HG02981 (cell line): Measurements from ENCODE around the gene RADIL.

Experiments
- ATAC-seq: cut with Tn5 transposase; IDR thresholded peaks from one replicate; pipeline ENCODE4 v1.9.1; 2021; ENCODE audit warnings: mild to moderate bottlenecking, moderate library complexity; ENCODE audit not compliant: unreplicated experiment

The RADIL gene

GRCh38 chr7:4832711-4833110 is 50.8 kb downstream of the RADIL start:
- ATAC-seq: no peak

- no peak for ATAC-seq
Measured at GRCh38 chr7:4831723-4832495, 51.6 kb downstream of the RADIL start.

GRCh38 chr7:4830176-4830575 is 53.3 kb downstream of the RADIL start:
- no peak for ATAC-seq

DNA sequence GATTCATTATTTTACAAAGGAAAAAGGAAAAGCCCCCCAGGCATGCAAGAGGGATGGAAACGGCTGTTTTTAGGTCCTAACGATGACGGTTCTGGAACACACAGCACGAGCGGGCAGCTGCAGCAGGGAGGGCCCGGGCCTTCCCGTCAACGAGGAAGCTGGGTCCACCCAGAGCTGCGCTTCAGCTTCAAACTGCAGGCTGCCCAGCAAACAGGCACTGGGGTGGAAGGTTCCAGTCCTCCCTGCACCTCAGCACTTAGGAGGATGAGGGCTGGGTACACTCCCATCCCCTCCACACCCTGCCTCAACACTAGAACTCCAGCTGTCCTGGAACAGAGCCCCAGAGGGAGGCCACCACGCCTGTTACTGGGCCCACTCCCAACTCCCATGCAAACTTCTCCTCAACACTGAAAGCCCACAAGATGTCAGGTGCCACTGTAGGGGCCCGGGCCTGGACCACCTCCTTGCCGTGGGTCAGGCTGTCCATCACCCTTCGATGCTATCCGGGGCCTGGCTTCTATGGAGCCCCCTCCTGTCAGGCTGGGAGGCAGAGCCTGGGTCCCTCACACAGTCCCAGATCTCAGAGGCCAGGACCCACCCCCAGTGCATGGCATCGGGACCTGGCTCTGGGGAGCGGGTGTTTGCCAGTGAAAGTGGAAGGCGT is 54.7 kb downstream of the RADIL start:
- no peak for ATAC-seq

- no peak for ATAC-seq
Measured at GRCh38 chr7:4825081-4825480, 58.4 kb downstream of the RADIL start.

DNA sequence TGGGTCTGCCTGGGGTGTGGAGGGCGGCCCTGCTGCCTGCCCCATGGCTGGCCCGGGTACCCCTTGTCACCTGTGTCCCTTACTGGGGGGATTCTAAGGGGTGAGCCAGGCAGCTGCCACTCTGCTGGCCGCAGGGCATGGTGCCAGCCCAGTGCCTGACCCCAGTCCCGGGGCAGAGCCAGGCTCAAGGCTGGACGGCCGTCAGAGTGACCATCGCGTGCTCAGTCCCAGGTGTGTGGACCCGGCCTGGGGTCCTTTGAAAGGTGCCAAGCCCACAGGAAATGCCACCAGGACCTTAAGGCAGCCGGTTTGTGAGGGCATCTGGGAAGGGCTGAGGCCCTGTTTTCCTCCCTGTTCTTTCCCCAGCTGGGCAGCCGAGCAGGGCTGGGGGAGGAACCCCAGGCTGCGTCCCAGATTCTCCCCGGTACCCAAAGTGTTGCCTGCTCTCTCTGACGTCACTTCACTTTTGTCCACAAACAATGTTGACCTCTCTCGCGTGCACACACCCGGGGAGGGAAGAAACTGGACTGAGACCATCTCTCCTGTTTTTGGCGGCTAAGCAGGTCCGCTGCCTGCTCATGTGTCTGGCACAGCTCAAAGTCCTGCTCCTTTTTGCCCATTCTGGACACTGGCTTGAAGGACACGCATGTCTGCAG is 59.3 kb downstream of the RADIL start:
- no peak for ATAC-seq

- ATAC-seq: no peak
Measured at GRCh38 chr7:4823441-4824119, 59.9 kb downstream of the RADIL start.

- no peak for ATAC-seq
Measured at GRCh38 chr7:4822677-4823076, 60.8 kb downstream of the RADIL start.

DNA sequence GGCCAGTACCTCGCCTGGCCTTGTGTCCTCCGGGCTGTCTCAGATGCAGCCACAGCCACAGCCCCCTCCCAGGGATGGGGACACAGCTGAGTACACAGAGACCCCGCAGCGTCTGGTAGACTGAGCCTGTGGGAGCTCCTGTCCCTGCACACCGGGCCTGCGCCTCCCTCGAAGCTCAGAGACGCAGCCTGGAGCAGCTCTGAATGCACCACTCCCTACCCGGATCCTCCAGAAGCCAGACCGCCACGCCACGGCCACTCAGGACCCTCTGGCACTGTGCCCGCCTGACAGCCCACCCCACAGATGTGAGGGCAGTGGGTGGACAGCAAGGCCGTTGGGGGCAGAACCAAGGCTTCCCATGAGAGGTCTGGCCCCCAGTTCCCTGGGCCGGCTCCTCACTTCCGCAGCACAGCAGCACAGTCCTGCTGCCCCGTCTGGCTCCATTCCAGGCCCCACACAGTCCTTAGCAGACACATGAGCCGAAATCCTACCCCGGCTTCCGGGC is 62.5 kb downstream of the RADIL start:
- no peak for ATAC-seq

DNA sequence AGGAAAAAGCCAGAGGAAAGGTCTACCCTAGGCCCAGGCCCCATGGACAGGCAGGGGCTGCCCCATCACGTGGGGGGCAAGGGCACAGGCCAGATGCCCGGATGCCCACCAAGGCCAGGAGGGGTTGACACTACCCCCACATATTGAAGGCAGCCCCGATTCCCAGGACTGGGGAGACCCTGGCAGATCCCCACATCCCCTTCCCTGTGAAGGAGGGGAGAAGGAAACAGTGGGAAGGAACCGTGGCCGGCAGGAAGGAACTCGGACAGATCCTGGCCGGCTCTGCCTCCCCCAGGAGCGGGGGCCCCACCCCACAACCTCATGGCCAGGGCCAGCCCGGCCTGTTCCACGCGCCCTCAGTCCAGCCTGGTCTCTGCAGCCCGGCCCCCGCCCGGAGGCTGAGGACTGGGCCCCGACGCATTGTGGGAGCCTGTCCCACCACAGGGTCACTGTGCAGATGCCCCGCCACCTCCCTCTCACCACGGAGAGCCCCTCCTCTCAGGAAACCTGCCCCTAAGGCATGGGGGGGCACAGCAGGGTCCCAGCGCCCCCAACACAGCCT is 63.0 kb downstream of the RADIL start:
- no peak for ATAC-seq

- no peak for ATAC-seq
Measured at GRCh38 chr7:4819560-4820404, 63.7 kb downstream of the RADIL start.

GRCh38 chr7:4818000-4818794 is 65.3 kb downstream of the RADIL start:
- no peak for ATAC-seq

GRCh38 chr7:4817178-4817901 is 66.2 kb downstream of the RADIL start:
- no peak for ATAC-seq

DNA sequence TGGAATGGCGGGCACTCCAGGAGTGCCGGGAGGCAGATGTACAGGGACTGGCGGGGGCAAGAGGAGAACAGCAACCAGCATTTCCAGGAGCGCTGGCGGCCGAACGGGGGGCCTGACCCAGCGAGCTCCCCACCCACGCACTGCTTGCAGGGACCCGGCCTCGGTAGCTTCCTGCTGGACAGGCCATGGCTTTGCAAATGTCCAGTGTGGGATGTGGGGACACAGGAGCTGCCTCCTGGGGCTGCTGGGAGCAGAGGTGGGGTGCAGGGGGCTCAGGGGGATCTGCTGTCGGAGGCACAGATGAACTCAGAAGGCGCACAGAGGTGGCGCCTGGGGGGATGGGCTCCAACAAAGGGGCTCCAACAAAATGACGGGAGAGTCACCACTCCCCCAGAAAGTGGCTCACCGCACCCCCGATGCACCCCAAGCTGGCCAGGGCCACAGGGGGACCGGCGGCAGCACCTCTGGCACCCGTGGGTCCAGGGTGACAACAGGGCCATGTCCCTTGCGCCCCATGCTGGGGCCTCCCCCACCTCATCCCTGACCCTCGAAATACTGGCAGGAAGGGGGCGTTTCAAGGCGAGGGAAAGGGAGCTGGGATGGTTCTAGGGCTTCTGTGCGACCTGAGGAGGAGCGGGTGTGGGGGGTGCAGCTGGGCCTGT is 67.0 kb downstream of the RADIL start:
- no peak for ATAC-seq

- no peak for ATAC-seq
Measured at GRCh38 chr7:4815609-4816418, 67.7 kb downstream of the RADIL start.

- no peak for ATAC-seq
Measured at GRCh38 chr7:4815121-4815520, 68.4 kb downstream of the RADIL start.

- ATAC-seq: no peak
Measured at GRCh38 chr7:4814433-4814832, 69.1 kb downstream of the RADIL start.
